Mononuclear cell (primary cell): ENCODE results near the gene SLC25A26. TPM values are rescaled to one million over a fixed set of nuclear protein-coding genes. Genes with fewer than 3 reads are reported as not detected.

Experiments
- H3K27me3 ChIP-seq: 2 replicates; pipeline ENCODE4 v1.6.0; 2011; ENCODE audit warnings: low read length, control low read depth; ENCODE audit not compliant: insufficient read depth
- H3K4me1 ChIP-seq: 2 replicates; pipeline ENCODE4 v1.5.1; 2011; ENCODE audit warnings: mild to moderate bottlenecking, low read length, control low read depth; ENCODE audit not compliant: insufficient read depth
- H3K4me3 ChIP-seq: 2 replicates; pipeline ENCODE4 v1.5.1; 2011; ENCODE audit warnings: mild to moderate bottlenecking, low read length, moderate library complexity
- H3K9me3 ChIP-seq: 2 replicates; pipeline ENCODE4 v1.5.1; 2011; ENCODE audit warnings: low read depth, mild to moderate bottlenecking, control low read depth, low read length
- total RNA-seq: library from RNA; depleted of rRNA; stranded (reverse); fragments of >200 nt; gene quantifications from one replicate; pipeline ENCODE4 v1.2.3, GENCODE V29; 2012

Gene SLC25A26
- 30.5 TPM for total RNA-seq

- Histone ChIP-seq H3K9me3 (no peaks in the 10 kb centered on the region), H3K4me1 (peaks cover 9% of the 10 kb centered on the region), H3K27me3 (no peaks in the 10 kb centered on the region), H3K4me3 (peak within 1 kb of the TSS; percentile 82)
Measured at GRCh38 chr3:66220602-66221377, at the start of gene SLC25A26. SLC25A26 (plus strand) TSS chr3:66221001; CDS start chr3:66221095, 94 bp downstream.

- no peaks in the 10 kb centered on the region for H3K27me3 ChIP-seq
- no peaks in the 10 kb centered on the region for H3K4me1 ChIP-seq
- no peak overlapping the region for H3K4me3 ChIP-seq
- no peaks in the 10 kb centered on the region for H3K9me3 ChIP-seq
Measured at GRCh38 chr3:66172394-66172793, 48.4 kb upstream of the SLC25A26 start.

- H3K4me1 ChIP-seq, result no peaks in the 10 kb centered on the region
- H3K4me3 ChIP-seq, result no peak overlapping the region
- no peaks in the 10 kb centered on the region for H3K27me3 ChIP-seq
- H3K9me3 ChIP-seq, result no peaks in the 10 kb centered on the region
Measured at GRCh38 chr3:66177026-66177425, 43.8 kb upstream of the SLC25A26 start.

GRCh38 chr3:66178206-66178605 lies 42.6 kb upstream of the SLC25A26 start:
- H3K4me1 ChIP-seq, result no peaks in the 10 kb centered on the region
- H3K4me3 ChIP-seq, result no peak overlapping the region
- no peaks in the 10 kb centered on the region for H3K27me3 ChIP-seq
- H3K9me3 ChIP-seq, result no peaks in the 10 kb centered on the region

GRCh38 chr3:66179793-66180192 lies 41.0 kb upstream of the SLC25A26 start:
- Histone ChIP-seq H3K27me3 (no peaks in the 10 kb centered on the region), H3K4me3 (no peak overlapping the region), H3K9me3 (no peaks in the 10 kb centered on the region), H3K4me1 (no peaks in the 10 kb centered on the region)

- Histone ChIP-seq H3K4me1 (no peaks in the 10 kb centered on the region), H3K27me3 (no peaks in the 10 kb centered on the region), H3K9me3 (no peaks in the 10 kb centered on the region), H3K4me3 (no peak overlapping the region)
Measured at GRCh38 chr3:66181764-66182163, 39.0 kb upstream of the SLC25A26 start.

- no peaks in the 10 kb centered on the region for H3K27me3 ChIP-seq
- no peak overlapping the region for H3K4me3 ChIP-seq
- H3K4me1 ChIP-seq, result no peaks in the 10 kb centered on the region
- no peaks in the 10 kb centered on the region for H3K9me3 ChIP-seq
Measured at GRCh38 chr3:66182246-66182645, 38.6 kb upstream of the SLC25A26 start.

GRCh38 chr3:66186545-66186944 lies 34.3 kb upstream of the SLC25A26 start:
- no peaks in the 10 kb centered on the region for H3K27me3 ChIP-seq
- H3K9me3 ChIP-seq, result no peaks in the 10 kb centered on the region
- H3K4me3 ChIP-seq, result no peak overlapping the region
- no peaks in the 10 kb centered on the region for H3K4me1 ChIP-seq

- H3K27me3 ChIP-seq, result peaks cover 27% of the 10 kb centered on the region
- H3K9me3 ChIP-seq, result no peaks in the 10 kb centered on the region
- no peak overlapping the region for H3K4me3 ChIP-seq
- no peaks in the 10 kb centered on the region for H3K4me1 ChIP-seq
Measured at GRCh38 chr3:66195347-66195783, 25.4 kb upstream of the SLC25A26 start.

GRCh38 chr3:66196633-66197032 lies 24.2 kb upstream of the SLC25A26 start:
- Histone ChIP-seq H3K9me3 (no peaks in the 10 kb centered on the region), H3K4me1 (no peaks in the 10 kb centered on the region), H3K27me3 (peaks cover 27% of the 10 kb centered on the region), H3K4me3 (no peak overlapping the region)

- Histone ChIP-seq H3K4me3 (no peak overlapping the region), H3K4me1 (no peaks in the 10 kb centered on the region), H3K9me3 (no peaks in the 10 kb centered on the region), H3K27me3 (peaks cover 27% of the 10 kb centered on the region)
Measured at GRCh38 chr3:66198437-66199088, 22.2 kb upstream of the SLC25A26 start.

- H3K4me1 ChIP-seq, result no peaks in the 10 kb centered on the region
- no peak overlapping the region for H3K4me3 ChIP-seq
- peaks cover 23% of the 10 kb centered on the region for H3K27me3 ChIP-seq
- H3K9me3 ChIP-seq, result no peaks in the 10 kb centered on the region
Measured at GRCh38 chr3:66199089-66199473, 21.7 kb upstream of the SLC25A26 start.

- Histone ChIP-seq H3K4me3 (no peak overlapping the region), H3K9me3 (no peaks in the 10 kb centered on the region), H3K27me3 (peaks cover 20% of the 10 kb centered on the region), H3K4me1 (no peaks in the 10 kb centered on the region)
Measured at GRCh38 chr3:66200147-66200546, 20.7 kb upstream of the SLC25A26 start.

GRCh38 chr3:66200786-66201185 lies 20.0 kb upstream of the SLC25A26 start:
- H3K4me1 ChIP-seq, result no peaks in the 10 kb centered on the region
- no peaks in the 10 kb centered on the region for H3K9me3 ChIP-seq
- no peak overlapping the region for H3K4me3 ChIP-seq
- H3K27me3 ChIP-seq, result peaks cover 16% of the 10 kb centered on the region

GRCh38 chr3:66203275-66203674 lies 17.5 kb upstream of the SLC25A26 start:
- peaks cover 11% of the 10 kb centered on the region for H3K27me3 ChIP-seq
- no peak overlapping the region for H3K4me3 ChIP-seq
- H3K9me3 ChIP-seq, result no peaks in the 10 kb centered on the region
- H3K4me1 ChIP-seq, result no peaks in the 10 kb centered on the region

GRCh38 chr3:66206806-66207205 lies 14.0 kb upstream of the SLC25A26 start:
- H3K9me3 ChIP-seq, result no peaks in the 10 kb centered on the region
- peaks cover 8% of the 10 kb centered on the region for H3K27me3 ChIP-seq
- no peak overlapping the region for H3K4me3 ChIP-seq
- no peaks in the 10 kb centered on the region for H3K4me1 ChIP-seq
